ENCODE data around the gene NCOA3. TPM values are rescaled to one million over a fixed set of nuclear protein-coding genes. Genes with fewer than 3 reads are reported as not detected.
"Not testable (repeated sequence)": the region's sequence is repeated elsewhere in the genome, so short reads cannot be mapped to it uniquely, and the experiment has no call there.

NCOA3 gene
- total RNA-seq, 2 experiments from 2014 or later, result 48.3 to 53.2 TPM

DNA sequence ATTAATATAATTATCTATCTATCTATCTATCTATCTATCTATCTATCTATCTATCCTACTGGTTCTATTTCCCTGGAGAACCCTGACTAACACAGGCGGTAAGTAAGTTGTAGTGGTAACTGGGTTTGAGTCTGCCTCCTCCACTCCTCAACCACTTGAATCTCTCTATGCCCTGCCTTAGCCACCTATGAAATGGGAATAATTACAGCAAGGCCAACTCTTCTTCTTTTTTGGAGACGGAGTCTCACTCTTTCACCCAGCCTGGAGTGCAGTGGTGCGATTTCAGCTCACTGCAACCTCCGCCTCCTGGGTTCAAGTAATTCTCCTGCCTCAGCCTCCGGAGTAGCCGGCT lies 41.0 kb upstream of the NCOA3 start:
- CTCF ChIA-PET, result interaction anchor here (0.8 kb wide), 1 partner anchor 77 kb away, joined by 3 read pairs; no protein-coding TSS in a partner anchor
- peaks cover 29% of the 10 kb centered on the region for H3K4me1 Mint-ChIP-seq (ENCODE audit: low read depth)
- H3K27ac Mint-ChIP-seq; H3K4me3 Mint-ChIP-seq; intact Hi-C loops (cut with micrococcal nuclease); H3K9me3 Mint-ChIP-seq; H3K36me3 Mint-ChIP-seq (ENCODE audit: low read depth); H3K27me3 Mint-ChIP-seq (ENCODE audit: low read depth); DNase-seq: not testable (repeated sequence)

DNA sequence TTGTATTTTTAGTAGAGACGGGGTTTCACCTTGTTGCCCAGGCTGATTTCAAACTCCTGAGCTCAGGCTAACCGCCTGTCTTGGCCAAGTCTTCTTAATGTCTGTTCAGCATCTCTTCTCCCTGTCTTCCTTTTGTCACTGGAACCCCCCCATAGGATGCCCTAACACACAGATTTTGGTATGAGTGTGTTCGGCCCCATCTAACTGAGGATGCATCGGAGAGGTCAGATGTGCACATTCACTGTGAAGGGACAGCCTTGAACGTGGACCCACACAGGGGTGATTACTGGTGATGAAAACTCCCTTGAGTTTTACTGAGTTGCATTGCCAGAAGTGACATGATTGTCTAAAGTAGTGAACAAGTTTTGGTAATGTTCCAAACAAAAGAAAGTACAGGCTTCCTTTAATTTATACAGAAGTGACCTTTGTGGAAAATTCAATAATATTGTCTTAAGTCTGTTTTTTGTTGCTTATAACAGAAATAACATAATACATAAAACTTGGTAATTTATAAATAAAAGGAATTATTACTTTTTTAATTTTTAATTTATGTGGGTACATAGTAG lies 40.5 kb upstream of the NCOA3 start:
- intact Hi-C loops (cut with micrococcal nuclease), result no loop called here
- Mint-ChIP-seq H3K4me3 (no peak overlapping the region), H3K4me1 (ENCODE audit: low read depth) (peaks cover 25% of the 10 kb centered on the region), H3K9me3 (no peaks in the 10 kb centered on the region), H3K27ac (no peak overlapping the region), H3K27me3 (ENCODE audit: low read depth) (no peaks in the 10 kb centered on the region), H3K36me3 (ENCODE audit: low read depth) (no peaks in the 10 kb centered on the region)
- no peak for DNase-seq
- CTCF ChIA-PET, result interaction anchor here (0.6 to 0.8 kb wide), 2 partner anchors 23 to 77 kb away, joined by 3 read pairs; no protein-coding TSS in a partner anchor

DNA sequence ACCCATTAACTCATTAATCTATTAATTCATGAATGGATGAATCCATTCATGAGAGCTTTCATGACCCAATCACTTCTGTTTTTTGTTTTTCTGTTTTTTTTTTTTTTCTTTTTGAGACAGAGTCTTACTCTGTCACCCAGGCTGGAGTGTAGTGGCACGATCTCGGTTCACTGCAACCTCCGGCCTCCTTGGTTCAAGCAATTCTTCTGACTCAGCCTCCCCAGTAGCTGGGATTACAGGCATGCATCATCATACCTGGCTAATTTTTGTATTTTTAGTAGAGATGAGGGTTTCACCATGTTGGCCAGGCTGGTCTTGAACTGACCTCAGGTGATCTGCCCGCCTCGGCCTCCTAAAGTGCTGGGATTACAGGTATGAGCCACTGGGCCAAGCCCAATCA lies 39.8 kb upstream of the NCOA3 start:
- intact Hi-C loops (cut with micrococcal nuclease); H3K9me3 Mint-ChIP-seq; H3K27me3 Mint-ChIP-seq (ENCODE audit: low read depth); DNase-seq; H3K27ac Mint-ChIP-seq; H3K4me3 Mint-ChIP-seq; H3K36me3 Mint-ChIP-seq (ENCODE audit: low read depth): not testable (repeated sequence)
- CTCF ChIA-PET, result interaction anchor here (0.6 kb wide), 1 partner anchor 22 kb away, joined by 3 read pairs; no protein-coding TSS in a partner anchor
- H3K4me1 Mint-ChIP-seq (ENCODE audit: low read depth), result peaks cover 19% of the 10 kb centered on the region

DNA sequence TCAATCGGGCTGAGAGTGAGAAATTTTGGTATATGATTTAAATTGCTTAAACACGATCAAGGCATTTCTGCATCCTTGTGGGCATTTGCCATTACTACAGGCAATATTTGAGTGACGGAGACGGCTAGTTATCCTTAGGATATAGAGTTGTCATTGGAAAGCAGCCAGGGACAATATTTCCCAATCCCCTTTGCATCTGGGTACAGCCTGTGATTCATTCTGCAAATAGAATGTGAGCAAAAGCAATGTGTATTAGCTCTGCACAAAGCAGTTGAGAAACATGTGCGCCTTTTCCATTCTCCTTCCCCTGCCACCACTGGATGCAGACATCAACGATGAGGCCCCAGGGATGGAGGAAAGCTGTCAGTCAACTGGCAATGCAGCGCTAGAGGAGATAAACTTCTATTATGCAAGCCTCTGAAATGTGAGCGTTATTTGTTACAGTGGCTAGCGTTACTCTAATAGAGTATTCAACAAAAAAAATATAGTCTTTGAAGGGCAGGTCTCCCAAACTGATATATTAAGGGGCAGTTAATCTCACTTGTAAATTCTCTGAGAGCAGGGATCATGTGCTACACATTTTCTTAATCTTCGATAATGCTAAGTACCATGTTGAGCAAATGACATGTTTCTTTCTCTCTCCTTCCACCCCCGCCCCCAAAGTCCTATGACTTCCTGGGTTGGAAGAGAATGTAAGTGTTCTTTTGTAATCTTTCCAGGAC lies 37.1 kb upstream of the NCOA3 start:
- CTCF ChIA-PET, result no interaction called here
- Mint-ChIP-seq H3K27ac (no peak overlapping the region), H3K27me3 (ENCODE audit: low read depth) (no peaks in the 10 kb centered on the region), H3K4me3 (no peak overlapping the region), H3K36me3 (ENCODE audit: low read depth) (no peaks in the 10 kb centered on the region), H3K9me3 (no peaks in the 10 kb centered on the region), H3K4me1 (ENCODE audit: low read depth) (no peaks in the 10 kb centered on the region)
- intact Hi-C loops (cut with micrococcal nuclease), result no loop called here
- no peak for DNase-seq

DNA sequence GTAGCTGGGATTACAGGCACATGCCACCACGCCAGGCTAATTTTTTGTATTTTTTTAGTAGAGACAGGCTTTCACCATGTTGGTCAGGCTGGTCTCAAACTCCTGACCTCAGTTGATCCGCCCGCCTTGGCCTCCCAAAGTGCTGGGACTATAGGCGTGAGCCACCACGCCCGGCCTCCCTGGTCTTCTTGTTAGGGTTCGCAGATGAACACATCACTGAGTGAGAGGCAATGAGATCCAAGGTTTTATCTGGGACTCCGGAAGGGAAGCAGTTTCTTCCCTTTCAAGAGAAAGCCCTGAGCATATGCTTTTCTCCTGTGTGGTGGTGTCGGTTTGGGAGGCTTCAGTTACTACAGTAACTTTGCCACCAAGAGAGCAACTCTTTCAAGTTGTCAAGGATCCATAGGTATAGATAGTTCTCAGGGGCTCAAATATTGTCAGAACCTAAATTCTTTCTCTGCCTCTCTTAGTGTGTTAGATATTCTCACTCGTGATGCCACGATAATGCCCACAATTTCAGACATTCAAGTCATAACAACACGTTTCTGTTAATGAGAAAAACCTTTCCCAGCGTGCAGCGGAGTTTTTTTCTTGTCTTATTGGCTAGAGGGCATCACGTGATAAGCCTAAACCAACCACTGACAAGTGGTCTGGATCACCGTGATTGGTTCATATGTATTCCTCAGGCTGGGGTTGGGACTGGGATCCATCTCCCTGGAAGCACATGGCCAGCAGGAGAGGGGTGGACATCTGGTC lies 36.2 kb upstream of the NCOA3 start:
- intact Hi-C loops (cut with micrococcal nuclease), result no loop called here
- Mint-ChIP-seq H3K27ac (no peak overlapping the region), H3K36me3 (ENCODE audit: low read depth) (no peaks in the 10 kb centered on the region), H3K4me1 (ENCODE audit: low read depth) (no peaks in the 10 kb centered on the region), H3K4me3 (no peak overlapping the region), H3K27me3 (ENCODE audit: low read depth) (no peaks in the 10 kb centered on the region), H3K9me3 (no peaks in the 10 kb centered on the region)
- CTCF ChIA-PET, result interaction anchor here (0.6 kb wide), 1 partner anchor 20 kb away, joined by 3 read pairs; no protein-coding TSS in a partner anchor
- DNase-seq, result no peak

DNA sequence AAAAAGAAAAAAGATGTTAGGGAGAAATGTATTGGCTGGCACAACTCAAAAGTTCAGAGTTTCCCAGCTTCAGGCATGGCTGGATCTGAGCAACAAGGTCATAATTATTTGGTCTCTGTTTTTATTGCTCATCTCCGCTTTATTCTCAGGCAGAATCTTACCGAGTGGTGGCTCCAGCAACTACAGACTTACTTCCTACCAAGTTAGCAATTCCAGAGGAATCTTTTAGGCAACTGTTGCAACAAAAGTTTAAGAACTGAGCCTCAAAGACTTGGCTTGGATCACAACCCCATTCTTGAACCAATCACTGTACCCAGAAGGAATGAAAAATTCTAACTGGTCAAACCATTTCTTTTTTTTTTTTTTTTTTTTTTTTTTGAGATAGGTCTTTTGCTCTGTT lies 35.5 kb upstream of the NCOA3 start:
- no peak for DNase-seq
- intact Hi-C loops (cut with micrococcal nuclease), result no loop called here
- no peaks in the 10 kb centered on the region for H3K36me3 Mint-ChIP-seq (ENCODE audit: low read depth)
- no peaks in the 10 kb centered on the region for H3K4me1 Mint-ChIP-seq (ENCODE audit: low read depth)
- no peaks in the 10 kb centered on the region for H3K27me3 Mint-ChIP-seq (ENCODE audit: low read depth)
- CTCF ChIA-PET, result interaction anchor here (0.6 kb wide), 1 partner anchor 19 kb away, joined by 3 read pairs; no protein-coding TSS in a partner anchor
- no peak overlapping the region for H3K27ac Mint-ChIP-seq
- no peaks in the 10 kb centered on the region for H3K9me3 Mint-ChIP-seq
- H3K4me3 Mint-ChIP-seq, result no peak overlapping the region

DNA sequence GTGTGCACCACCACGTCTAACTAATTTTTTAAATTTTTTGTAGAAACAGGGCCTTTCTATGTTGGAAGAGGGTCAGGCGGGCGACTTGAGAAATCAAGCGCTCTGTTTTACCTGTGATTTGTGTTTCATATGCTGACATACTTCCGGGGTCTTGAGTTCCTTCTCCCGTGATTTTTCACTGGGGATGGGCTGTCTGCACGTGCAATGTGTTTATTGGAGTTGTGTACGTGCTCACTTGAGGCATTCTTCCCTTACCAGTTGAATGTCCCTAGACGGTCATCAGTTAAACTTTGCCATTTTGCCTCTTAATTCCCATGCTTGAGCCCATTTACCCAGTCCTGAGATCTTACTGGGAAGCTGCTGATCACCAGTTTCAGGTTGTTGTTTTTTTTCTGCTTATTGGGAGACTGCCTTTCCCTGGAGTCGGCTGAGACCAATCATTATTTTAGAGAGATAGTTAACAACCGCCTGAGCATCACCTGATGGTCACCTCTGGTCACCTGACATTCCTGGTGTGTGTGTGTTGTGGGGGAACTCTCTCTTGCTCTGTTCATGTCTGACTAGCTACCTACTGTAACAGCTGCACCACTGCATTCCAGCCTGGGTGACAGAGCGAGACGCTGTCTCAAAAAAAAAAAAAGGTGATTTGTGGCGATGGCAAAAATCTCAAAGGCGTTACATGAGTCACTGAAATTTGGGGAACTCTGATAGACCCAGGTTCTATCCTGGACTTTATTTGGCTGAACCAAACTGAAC lies 34.8 kb upstream of the NCOA3 start:
- intact Hi-C loops (cut with micrococcal nuclease), result no loop called here

DNA sequence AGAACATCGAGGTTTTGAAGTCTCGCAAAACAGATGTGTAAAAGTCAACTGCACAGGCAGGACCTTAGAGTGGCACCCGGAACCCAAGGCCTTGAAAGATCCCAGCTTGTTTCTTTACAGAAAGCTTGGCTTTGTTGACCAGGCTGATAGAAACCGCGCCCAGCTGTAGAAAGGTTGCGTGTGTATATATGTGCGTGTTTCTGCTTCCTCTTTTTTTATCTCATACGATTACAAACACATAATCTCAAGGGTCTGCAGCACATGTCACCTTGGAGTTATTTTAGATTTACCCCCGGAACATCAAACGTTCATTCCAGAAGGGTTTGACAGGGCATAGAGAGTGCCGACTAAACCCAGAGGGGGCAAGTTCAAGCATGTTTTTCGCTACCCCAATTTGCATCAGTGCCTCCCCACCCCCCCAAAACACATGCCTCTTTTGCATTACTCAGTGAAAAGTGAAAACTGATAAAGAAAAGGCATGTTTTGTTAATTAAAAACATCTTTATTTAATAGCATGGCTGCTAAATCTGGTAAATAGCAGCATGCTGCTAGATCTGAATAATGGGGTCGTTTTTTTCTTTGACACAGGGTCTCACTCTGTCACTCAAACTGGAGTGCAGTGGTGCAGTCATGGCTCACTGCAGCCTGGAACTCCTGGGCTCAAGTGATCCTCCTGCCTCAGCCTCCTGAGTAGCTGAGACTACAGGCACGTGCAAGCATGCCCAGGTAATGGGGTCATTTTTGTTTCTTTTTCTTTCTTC lies 33.2 kb upstream of the NCOA3 start:
- DNase-seq, result no peak
- Mint-ChIP-seq H3K27ac (no peak overlapping the region), H3K4me1 (ENCODE audit: low read depth) (peaks cover 6% of the 10 kb centered on the region), H3K4me3 (no peak overlapping the region), H3K36me3 (ENCODE audit: low read depth) (no peaks in the 10 kb centered on the region), H3K9me3 (no peaks in the 10 kb centered on the region), H3K27me3 (ENCODE audit: low read depth) (no peaks in the 10 kb centered on the region)
- CTCF ChIA-PET, result no interaction called here
- intact Hi-C loops (cut with micrococcal nuclease), result no loop called here

More for the DNA sequence above, 34.8 kb upstream of the NCOA3 start:
- Mint-ChIP-seq H3K9me3 (no peaks in the 10 kb centered on the region), H3K36me3 (ENCODE audit: low read depth) (no peaks in the 10 kb centered on the region), H3K4me1 (ENCODE audit: low read depth) (no peaks in the 10 kb centered on the region), H3K4me3 (no peak overlapping the region), H3K27me3 (ENCODE audit: low read depth) (no peaks in the 10 kb centered on the region), H3K27ac (no peak overlapping the region)
- CTCF ChIA-PET, result no interaction called here
- no peak for DNase-seq

DNA sequence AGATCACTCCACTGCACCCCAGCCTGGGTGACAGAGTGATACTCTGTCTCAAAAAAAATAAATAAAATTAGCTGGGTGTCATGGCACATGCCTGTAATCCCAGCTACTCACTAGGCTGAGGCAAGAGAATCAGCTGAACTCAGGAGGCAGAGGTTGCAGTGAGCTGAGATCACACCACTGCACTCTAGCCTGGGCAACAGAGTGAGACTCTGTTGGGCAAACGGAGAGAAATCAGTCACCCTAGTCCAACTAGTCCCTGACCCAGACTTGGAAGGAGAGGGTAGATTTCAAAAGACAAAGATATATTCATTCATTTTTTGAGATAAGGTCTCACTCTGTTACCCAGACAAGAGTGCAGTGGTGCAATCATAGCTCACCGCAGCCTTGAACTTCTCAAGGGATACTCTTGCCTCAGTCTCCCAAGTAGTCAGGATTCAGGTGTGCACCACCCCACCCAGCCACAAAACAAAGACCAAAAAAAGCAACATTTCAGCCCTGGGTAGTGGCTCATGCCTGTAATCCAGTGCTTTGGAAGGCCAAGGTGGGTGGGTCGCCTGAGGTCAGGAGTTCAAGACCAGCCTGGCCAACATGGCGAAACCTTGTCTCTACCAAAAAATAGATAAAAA lies 26.2 kb upstream of the NCOA3 start:
- H3K9me3 Mint-ChIP-seq, result no peaks in the 10 kb centered on the region
- H3K27ac Mint-ChIP-seq, result no peak overlapping the region
- intact Hi-C loops (cut with micrococcal nuclease), result no loop called here
- H3K4me3 Mint-ChIP-seq, result no peak overlapping the region
- no peaks in the 10 kb centered on the region for H3K27me3 Mint-ChIP-seq (ENCODE audit: low read depth)
- no peak for DNase-seq
- peaks cover 14% of the 10 kb centered on the region for H3K4me1 Mint-ChIP-seq (ENCODE audit: low read depth)
- H3K36me3 Mint-ChIP-seq (ENCODE audit: low read depth), result no peaks in the 10 kb centered on the region
- CTCF ChIA-PET, result no interaction called here

DNA sequence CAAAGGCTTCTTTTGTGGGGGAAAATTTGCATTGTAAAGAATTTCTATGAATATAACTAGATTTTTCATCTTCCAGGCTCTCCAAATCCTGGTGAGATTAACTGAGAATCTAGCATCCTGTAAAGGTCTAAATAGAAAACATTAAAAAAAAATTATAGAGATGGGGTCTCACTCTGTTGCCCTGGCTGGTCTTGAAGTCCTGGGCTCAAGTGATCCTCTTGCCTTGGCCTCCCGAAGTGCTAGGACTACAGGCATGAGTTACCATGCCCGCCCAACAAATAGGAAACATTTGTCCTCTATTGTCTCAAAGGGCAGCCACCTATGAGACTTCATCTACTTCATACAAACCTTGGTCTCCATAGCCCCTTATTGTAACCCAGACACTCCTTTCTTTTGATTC lies 25.2 kb upstream of the NCOA3 start:
- H3K4me1 Mint-ChIP-seq (ENCODE audit: low read depth), result peaks cover 14% of the 10 kb centered on the region
- no peaks in the 10 kb centered on the region for H3K9me3 Mint-ChIP-seq
- DNase-seq, result no peak
- intact Hi-C loops (cut with micrococcal nuclease), result no loop called here
- no peak overlapping the region for H3K4me3 Mint-ChIP-seq
- no peak overlapping the region for H3K27ac Mint-ChIP-seq
- H3K27me3 Mint-ChIP-seq (ENCODE audit: low read depth), result no peaks in the 10 kb centered on the region
- CTCF ChIA-PET, result no interaction called here
- no peaks in the 10 kb centered on the region for H3K36me3 Mint-ChIP-seq (ENCODE audit: low read depth)

DNA sequence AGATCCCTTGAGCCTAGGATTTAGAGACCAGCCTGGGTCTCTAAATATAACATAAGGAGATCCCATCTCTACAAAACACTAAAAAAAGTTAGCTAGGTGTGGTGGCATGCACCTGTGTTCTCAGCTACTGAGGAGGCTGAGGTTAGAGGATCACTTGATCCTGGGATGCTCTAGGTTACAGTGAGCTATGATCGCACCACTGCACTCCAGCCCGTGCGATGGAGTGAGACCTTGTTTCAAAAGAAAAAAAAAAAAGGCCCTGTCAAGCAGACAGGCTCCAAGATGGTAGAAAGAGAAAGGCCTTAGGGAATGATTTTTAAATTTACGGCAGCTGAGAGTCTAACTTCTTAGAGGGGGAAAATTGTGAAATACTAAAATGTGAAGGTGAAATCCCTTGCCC lies 22.6 kb upstream of the NCOA3 start:
- no peak overlapping the region for H3K27ac Mint-ChIP-seq
- H3K4me3 Mint-ChIP-seq, result no peak overlapping the region
- no peak for DNase-seq
- intact Hi-C loops (cut with micrococcal nuclease), result no loop called here
- no peaks in the 10 kb centered on the region for H3K36me3 Mint-ChIP-seq (ENCODE audit: low read depth)
- H3K27me3 Mint-ChIP-seq (ENCODE audit: low read depth), result no peaks in the 10 kb centered on the region
- H3K9me3 Mint-ChIP-seq, result no peaks in the 10 kb centered on the region
- H3K4me1 Mint-ChIP-seq (ENCODE audit: low read depth), result peaks cover 2% of the 10 kb centered on the region
- CTCF ChIA-PET, result no interaction called here

All from activated naive CD4-positive, alpha-beta T cell treated with anti-CD3 and anti-CD28 coated beads for 36 hours (primary cell).